ENCODE data around the gene NR2F6. TPM values are rescaled to one million over a fixed set of nuclear protein-coding genes. Genes with fewer than 3 reads are reported as not detected.
A peak's percentile ranks its signal among the peaks of the same experiment; 100 is the strongest.

The NR2F6 gene
- total and polyA plus RNA-seq, 2 of the 4 experiments (the other 2 are of a cell fraction): 8.4 to 20.5 TPM

- peaks cover 4% of the 10 kb centered on the region for H3K9me1 ChIP-seq (ENCODE audit: insufficient read depth, low read length)
- no peak overlapping the region for H3K18ac ChIP-seq (ENCODE audit: low read depth, low read length)
- H3K27ac ChIP-seq (ENCODE audit: insufficient read depth, low read length): no peak overlapping the region
- BruUV-seq (replicated peaks): no TSS peak
- H2BK5ac ChIP-seq (ENCODE audit: low read depth, low read length, poor library complexity, severe bottlenecking): no peak overlapping the region
- peak overlapping the region; percentile 89 for H2AFZ ChIP-seq (replicated peaks; ENCODE audit: low read length, poor library complexity)
- ChIA-PET POLR2A (ENCODE audit: unreplicated experiment) (no interaction called here), CTCF (no interaction called here)
- H4K5ac ChIP-seq (ENCODE audit: low read depth, low read length): no peak overlapping the region
- no peaks in the 10 kb centered on the region for H3K4me1 ChIP-seq (ENCODE audit: control insufficient read depth, insufficient read depth, low read length)
- H3K4ac ChIP-seq (ENCODE audit: low read depth, low read length): no peak overlapping the region
- H2BK15ac ChIP-seq (ENCODE audit: low read depth, low read length): no peak overlapping the region
- H3K27me3 ChIP-seq (ENCODE audit: control insufficient read depth, insufficient read depth, low read length): no peaks in the 10 kb centered on the region
- WGBS, 2 experiments (ENCODE audit: extremely low coverage in 2 of 2, insufficient read length in 1 of 2): 16% methylated on average over 12 of the region's 15 CpGs; no CpG with 5 or more reads in 1 of the 2 experiments
- H2BK120ac ChIP-seq (ENCODE audit: low read depth, low read length): no peak overlapping the region
- no peaks in the 10 kb centered on the region; a peak in 1 of 4 replicates for H3K79me1 ChIP-seq (ENCODE audit: low read depth in 1 of 2, low read length in 2 of 2)
- no peak overlapping the region for H3K4me3 ChIP-seq (ENCODE audit: insufficient read depth, low read depth, low read length)
- no peak overlapping the region for H2BK20ac ChIP-seq (ENCODE audit: low read depth, low read length)
- intact Hi-C loops (cut with micrococcal nuclease) (no loop called here), dilution Hi-C loops (cut with HindIII; ENCODE audit: low sequenced_read_pairs, unreplicated experiment) (no loop called here), in situ Hi-C loops (cut with MboI; ENCODE audit: low sequenced_read_pairs) (no loop called here)
- peak overlapping the region; percentile 73 for H2AK5ac ChIP-seq (ENCODE audit: low read depth, low read length)
- no peak overlapping the region; the same call in 1 of the 2 replicates for H3K23ac ChIP-seq (ENCODE audit: low read depth, low read length)
- DNase-seq (peak; percentile 64), ATAC-seq (ENCODE audit: low read depth) (peak; percentile 98)
- H3K14ac ChIP-seq (replicated peaks; ENCODE audit: low read depth, low read length): no peak overlapping the region
- peak overlapping the region in 1 of 2 experiments; percentile 74; a peak in 1 of 4 replicates for H4K8ac ChIP-seq (ENCODE audit: low read depth in 2 of 2, low read length in 2 of 2)
- no peak overlapping the region; the same call in 1 of the 2 replicates for H3K56ac ChIP-seq (ENCODE audit: extremely low read depth, insufficient read depth, low read length)
- 0 out of 2 replicates have a peak, but pooled peaks cover 4% of the 10 kb centered on the region for H4K20me1 ChIP-seq (ENCODE audit: insufficient read depth, low read length)
- no peak for TF ChIP-seq MXI1 (IDR thresholded peaks at IDR 0.05; ENCODE audit: borderline replicate concordance, low read depth, low read length)
- TF ChIP-seq SMC3 (IDR thresholded peaks at IDR 0.05; ENCODE audit: low read depth, low read length): peak; percentile 68
- TF ChIP-seq FOS (IDR thresholded peaks at IDR 0.05; ENCODE audit: low read depth, low read length): no peak
- peak; percentile 74 for TF ChIP-seq CTCF (conservative IDR thresholded peaks at IDR 0.05; ENCODE audit: low read depth, low read length)
- no peak for TF ChIP-seq MAZ (IDR thresholded peaks at IDR 0.05; ENCODE audit: borderline replicate concordance, low read depth, low read length)
- no peak for TF ChIP-seq NFE2L2 (IDR thresholded peaks at IDR 0.05; ENCODE audit: low read depth, low read length)
- TF ChIP-seq CHD1 (IDR thresholded peaks at IDR 0.05; ENCODE audit: low read depth, low read length): no peak
- TF ChIP-seq CEBPB (IDR thresholded peaks at IDR 0.05; ENCODE audit: low read depth, low read length): no peak
- peak; percentile 28 for TF ChIP-seq RCOR1 (IDR thresholded peaks at IDR 0.05; ENCODE audit: insufficient replicate concordance, low read length)
- TF ChIP-seq RAD21 (IDR thresholded peaks at IDR 0.05; ENCODE audit: low read length): peak; percentile 55
- no peak for TF ChIP-seq MAFK (IDR thresholded peaks at IDR 0.05; ENCODE audit: low read depth, low read length)
- TF ChIP-seq BHLHE40 (IDR thresholded peaks at IDR 0.05; ENCODE audit: low read depth, low read length): no peak
- TF ChIP-seq POLR2A (IDR thresholded peaks at IDR 0.05; ENCODE audit: low read depth, low read length): no peak
- no peak for TF ChIP-seq ELK1 (IDR thresholded peaks at IDR 0.05; ENCODE audit: borderline replicate concordance, low read depth, low read length)
- no peak for TF ChIP-seq RFX5 (IDR thresholded peaks at IDR 0.05; ENCODE audit: low read depth, low read length)
- no peak overlapping the region for H4K91ac ChIP-seq (ENCODE audit: insufficient read depth, low read depth, low read length)
- H3K4me2 ChIP-seq (ENCODE audit: low read depth, low read length): no peak overlapping the region
- H3K9me3 ChIP-seq (ENCODE audit: control insufficient read depth, insufficient read depth, low read length): peaks cover 10% of the 10 kb centered on the region
- peak overlapping the region; percentile 85 for H2AK9ac ChIP-seq (replicated peaks; ENCODE audit: low read depth, low read length, poor library complexity)
- no peak overlapping the region for H3K9ac ChIP-seq (ENCODE audit: low read depth, low read length)
- no peaks in the 10 kb centered on the region for H3K36me3 ChIP-seq (ENCODE audit: control insufficient read depth, insufficient read depth, low read length)
Observed at GRCh38 chr19:17260842-17261325, 15.2 kb upstream of the NR2F6 start.

Data from IMR-90 (cell line).